Activated CD4-positive, alpha-beta T cell treated with anti-CD3 and anti-CD28 coated beads for 4 hours (primary cell): ENCODE data around the gene LRP2BP.

Source experiments
- DNase-seq, 2 donors: peaks; one replicate each; pipeline ENCODE4 v3.0.0-alpha.2; 2020

Gene LRP2BP

GRCh38 chr4:185395238-185395955 lies at the start of gene LRP2BP:
Gene LRP2BP, minus strand, starts transcription at chr4:185395924. Its CDS starts 17,738 bp downstream, at chr4:185378186.
- DNase-seq = no peak

DNA sequence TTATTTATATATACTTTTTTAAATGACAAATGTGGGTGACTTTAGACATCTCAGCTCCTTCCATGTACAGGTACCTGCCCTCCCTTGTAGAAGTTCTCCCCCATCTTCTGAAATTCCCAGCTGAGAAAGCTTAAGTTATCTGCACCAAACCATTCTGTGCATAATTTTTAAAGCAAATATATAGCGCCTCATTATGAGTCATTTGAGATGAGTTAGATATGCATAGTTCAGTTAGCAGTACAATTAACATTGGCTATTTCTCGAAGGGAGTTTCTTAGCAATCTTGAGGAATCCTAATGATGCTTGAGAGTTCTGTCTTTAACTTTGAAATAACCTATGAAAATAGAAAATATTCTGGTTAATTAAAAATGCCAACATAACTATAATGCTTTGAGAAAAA lies 49.5 kb upstream of the LRP2BP start:
- no peak for DNase-seq

GRCh38 chr4:185441479-185441878 lies 45.8 kb upstream of the LRP2BP start:
- no peak for DNase-seq

DNA sequence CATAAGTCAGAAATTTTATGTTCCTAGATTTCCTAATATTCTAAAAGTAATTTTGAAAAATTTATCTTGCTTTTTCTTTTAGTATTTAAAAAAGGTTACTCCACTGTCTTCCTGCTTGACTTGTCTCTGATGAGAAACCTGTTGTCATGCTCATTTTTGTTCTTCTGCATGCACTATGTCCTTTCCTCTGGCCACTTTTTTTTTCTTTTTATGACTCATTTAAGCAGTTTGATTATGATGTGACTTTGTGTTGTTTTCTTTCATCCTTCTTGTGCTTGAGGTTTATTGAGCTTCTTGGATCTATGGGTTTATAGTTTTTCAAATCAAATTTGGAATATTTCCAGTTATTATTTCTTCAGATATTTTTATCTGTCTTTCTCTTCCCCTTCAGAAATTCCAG lies 42.1 kb upstream of the LRP2BP start:
- no peak for DNase-seq

DNA sequence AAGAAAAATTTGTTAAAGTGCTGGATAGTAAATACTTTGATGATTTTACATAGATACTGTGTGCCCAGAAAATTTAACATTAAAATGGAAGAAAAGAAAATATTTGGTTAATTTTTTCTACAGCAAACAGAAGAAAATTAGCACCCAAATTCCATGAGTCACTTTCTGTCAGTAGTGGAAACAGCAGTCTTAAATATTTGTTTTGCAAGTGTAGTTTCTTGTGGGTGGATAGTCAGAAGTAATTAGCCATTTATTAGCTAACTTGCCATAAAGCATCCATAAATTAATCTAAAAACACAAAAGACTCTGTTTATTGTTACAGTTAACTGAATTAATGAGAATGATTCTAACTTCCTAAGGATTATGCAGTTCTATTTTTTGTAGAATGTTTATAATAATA lies 39.7 kb upstream of the LRP2BP start:
- DNase-seq = no peak

GRCh38 chr4:185429660-185430059 lies 33.9 kb upstream of the LRP2BP start:
- no peak for DNase-seq

- no peak for DNase-seq
These were observed 31.4 kb upstream of the LRP2BP start for GRCh38 chr4:185426960-185427688.

GRCh38 chr4:185425647-185426352 lies 30.1 kb upstream of the LRP2BP start, which contains the start of gene UFSP2:
Gene UFSP2, minus strand, starts transcription at chr4:185425964. Its CDS starts 96 bp downstream, at chr4:185425868.
- peak; percentile 85 to 88 for DNase-seq

- DNase-seq = peak in 1 of 2 donors; percentile 6
These were observed 29.4 kb upstream of the LRP2BP start for GRCh38 chr4:185424905-185425646.

GRCh38 chr4:185421366-185422124 lies 25.8 kb upstream of the LRP2BP start:
- no peak for DNase-seq

GRCh38 chr4:185416955-185417354 lies 21.2 kb upstream of the LRP2BP start:
- DNase-seq = no peak

DNA sequence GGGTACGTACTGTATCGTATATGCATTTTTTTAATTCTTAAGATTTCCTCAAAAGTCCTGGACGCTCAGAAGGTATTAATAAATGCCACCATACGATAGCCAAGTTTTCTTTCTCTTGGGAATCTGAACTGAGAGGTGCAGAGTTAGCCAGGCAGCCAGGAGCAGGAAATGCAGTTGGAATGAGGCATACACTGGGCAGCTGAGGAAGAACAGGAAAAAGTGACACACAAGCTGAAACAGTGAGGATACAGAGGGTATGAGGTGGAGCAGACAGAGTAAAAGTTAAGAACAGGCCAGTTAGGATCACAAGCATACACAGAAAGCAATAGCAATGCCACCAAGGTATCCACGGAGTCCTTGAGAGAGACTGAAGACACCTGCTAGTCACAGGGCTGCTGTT lies 16.7 kb upstream of the LRP2BP start:
- no peak for DNase-seq

GRCh38 chr4:185411849-185412248 lies 16.1 kb upstream of the LRP2BP start:
- no peak for DNase-seq

GRCh38 chr4:185408432-185408831 lies 12.7 kb upstream of the LRP2BP start:
- no peak for DNase-seq

GRCh38 chr4:185405296-185405999 lies 9.7 kb upstream of the LRP2BP start:
- DNase-seq = no peak

GRCh38 chr4:185404031-185404430 lies 8.3 kb upstream of the LRP2BP start:
- DNase-seq = no peak

- DNase-seq = no peak
These were observed 3.7 kb upstream of the LRP2BP start for GRCh38 chr4:185399466-185399865.

GRCh38 chr4:185398618-185399017 lies 2.9 kb upstream of the LRP2BP start:
- DNase-seq = no peak

DNA sequence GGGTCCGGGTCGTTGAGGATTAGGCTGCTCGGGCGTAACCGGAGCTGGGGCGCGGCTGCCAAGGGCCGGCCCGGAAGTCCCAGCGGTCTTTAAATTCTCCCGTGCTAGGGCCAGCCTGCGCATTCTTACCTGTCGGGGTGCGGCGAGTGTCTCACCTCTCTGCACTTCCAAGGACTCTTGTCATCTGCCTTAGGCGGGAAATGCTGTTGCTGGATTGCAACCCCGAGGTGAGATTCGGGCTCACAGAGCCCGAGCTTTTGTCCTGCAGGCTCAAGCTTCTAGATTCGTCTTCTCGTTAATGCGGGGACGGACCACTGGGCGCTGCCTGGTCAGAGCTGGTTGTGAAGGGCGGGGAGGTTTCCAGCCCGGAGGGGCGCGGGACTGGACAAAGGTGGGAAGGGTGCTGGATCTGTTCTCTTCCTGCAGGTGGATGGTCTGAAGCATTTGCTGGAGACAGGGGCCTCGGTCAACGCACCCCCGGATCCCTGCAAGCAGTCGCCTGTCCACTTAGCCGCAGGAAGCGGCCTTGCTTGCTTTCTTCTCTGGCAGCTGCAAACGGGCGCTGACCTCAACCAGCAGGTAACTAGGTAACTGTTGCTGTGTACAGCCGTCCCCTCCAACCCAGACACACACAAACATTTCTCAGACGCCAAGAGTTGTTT lies 1.1 kb upstream of the LRP2BP start, which contains the start of gene ANKRD37:
Gene ANKRD37 (plus strand): TSS at position 118 of the 662 bp plus-strand sequence. CDS start 83 bp downstream, at position 201.
- no peak for DNase-seq

DNA sequence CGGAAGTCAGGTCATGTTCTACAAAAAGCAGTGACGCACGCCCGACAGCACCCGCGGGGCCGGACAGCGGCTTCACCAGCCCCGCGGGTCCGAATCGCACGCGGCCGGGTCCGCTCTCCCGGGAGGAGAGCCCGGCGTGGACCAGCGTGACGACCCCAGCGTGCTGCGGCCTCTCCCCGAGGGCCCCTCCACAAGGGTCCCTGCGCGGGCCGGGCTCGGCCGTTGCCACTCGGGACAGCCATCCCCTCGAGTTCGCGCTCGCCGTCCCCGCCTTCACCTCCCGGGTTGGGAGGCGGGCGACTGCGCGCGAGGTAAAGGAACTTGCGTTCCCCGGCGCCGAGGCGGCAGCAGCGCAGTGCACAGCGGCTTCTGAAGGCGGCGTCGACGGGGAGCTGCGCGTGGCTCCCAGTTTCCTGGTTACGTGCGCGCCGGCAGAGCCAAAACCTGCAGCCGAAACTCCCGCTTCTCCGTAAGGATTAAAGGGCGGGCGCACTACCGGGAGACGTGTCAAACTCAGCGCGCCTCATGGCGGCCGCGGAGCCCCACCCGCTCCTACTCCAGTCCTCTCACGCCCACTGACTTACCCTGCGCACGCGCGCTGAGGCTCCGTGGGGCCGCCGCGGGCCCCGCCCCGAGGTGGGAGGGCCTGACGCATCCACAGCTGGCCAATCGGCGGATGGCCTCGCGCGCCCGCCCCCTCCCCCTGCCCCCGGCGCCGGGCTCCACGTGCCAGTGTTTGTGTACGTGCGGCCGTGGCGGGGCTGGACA lies 416 bp upstream of the LRP2BP start:
- peak; percentile 94 to 96 for DNase-seq
